ENCODE results near the gene PARN. TPM values are rescaled to one million over a fixed set of nuclear protein-coding genes. Genes with fewer than 3 reads are reported as not detected.

Gene PARN
- total and polyA plus RNA-seq, 2 donors (not counting 1 experiment from before 2014, with no cell fraction given) = 26.7 to 32.9 TPM

- no peaks in the 10 kb centered on the region for H3K36me3 ChIP-seq (ENCODE audit: control insufficient read depth, insufficient read depth, low read length)
- TF ChIP-seq EZH2 (IDR thresholded peaks at IDR 0.05; ENCODE audit: low read length, missing control alignments) (no peak), CTCF (conservative IDR thresholded peaks at IDR 0.05 in 1 of 2, IDR thresholded peaks at IDR 0.05 in 1 of 2; ENCODE audit: low read depth in 1 of 2, low read length in 2 of 2) (no peak)
- no peaks in the 10 kb centered on the region for H3K27me3 ChIP-seq (ENCODE audit: control insufficient read depth, insufficient read depth, low read length)
- H2AFZ ChIP-seq (ENCODE audit: low read length) = no peak overlapping the region
- no peak overlapping the region for H3K9ac ChIP-seq (ENCODE audit: insufficient read depth, low read length)
- no peaks in the 10 kb centered on the region for H3K4me1 ChIP-seq (ENCODE audit: control insufficient read depth, extremely low read depth, insufficient read depth, low read length)
- H3K79me2 ChIP-seq (ENCODE audit: control insufficient read depth, insufficient read depth, low read length) = no peaks in the 10 kb centered on the region
- H4K20me1 ChIP-seq (ENCODE audit: control insufficient read depth, extremely low read depth, insufficient read depth, low read length) = no peaks in the 10 kb centered on the region
- no peak overlapping the region for H3K4me3 ChIP-seq (replicated peaks in 1 of 4; ENCODE audit: control extremely low read depth in 1 of 4, insufficient read depth in 1 of 4, low read depth in 3 of 4, low read length in 4 of 4)
- H3K9me3 ChIP-seq (ENCODE audit: control insufficient read depth, insufficient read depth, low read depth, low read length) = no peaks in the 10 kb centered on the region
- H3K27ac ChIP-seq (ENCODE audit: insufficient read depth, low read length) = no peak overlapping the region
- no peak for DNase-seq (ENCODE audit: low read depth in 2 of 2)
- no peak overlapping the region for H3K4me2 ChIP-seq (ENCODE audit: extremely low read depth, insufficient read depth, low read length)
These were observed 18.4 kb downstream of the PARN start for GRCh38 chr16:14611660-14612059.

DNA sequence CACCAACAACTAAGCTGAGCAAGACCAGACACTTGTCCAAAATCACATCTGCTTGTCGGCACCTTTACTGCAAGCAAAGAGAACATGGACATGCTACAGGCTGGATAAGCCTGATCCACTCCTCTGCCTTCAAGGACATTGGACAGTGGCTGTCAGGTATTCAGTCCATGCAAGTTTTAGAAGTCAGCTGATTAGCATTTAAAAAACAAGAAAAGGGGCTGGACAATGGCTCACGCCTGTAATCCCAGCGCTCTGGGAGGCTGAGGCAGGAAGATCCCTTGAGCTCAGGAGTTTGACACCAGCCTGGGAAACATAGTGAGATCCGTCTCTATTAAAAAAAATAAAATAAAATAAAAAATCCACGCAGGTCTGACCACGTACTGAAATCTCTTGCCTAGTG lies 20.3 kb downstream of the PARN start:
- Histone ChIP-seq H2AFZ (ENCODE audit: low read length) (no peak overlapping the region), H4K20me1 (ENCODE audit: control insufficient read depth, extremely low read depth, insufficient read depth, low read length) (no peaks in the 10 kb centered on the region), H3K9ac (ENCODE audit: insufficient read depth, low read length) (no peak overlapping the region), H3K4me2 (ENCODE audit: extremely low read depth, insufficient read depth, low read length) (no peak overlapping the region), H3K4me1 (ENCODE audit: control insufficient read depth, extremely low read depth, insufficient read depth, low read length) (no peaks in the 10 kb centered on the region), H3K9me3 (ENCODE audit: control insufficient read depth, insufficient read depth, low read depth, low read length) (no peaks in the 10 kb centered on the region), H3K4me3 (replicated peaks in 1 of 4; ENCODE audit: control extremely low read depth in 1 of 4, insufficient read depth in 1 of 4, low read depth in 3 of 4, low read length in 4 of 4) (no peak overlapping the region), H3K36me3 (ENCODE audit: control insufficient read depth, insufficient read depth, low read length) (peaks cover 2% of the 10 kb centered on the region), H3K27me3 (ENCODE audit: control insufficient read depth, insufficient read depth, low read length) (no peaks in the 10 kb centered on the region), H3K79me2 (ENCODE audit: control insufficient read depth, insufficient read depth, low read length) (no peaks in the 10 kb centered on the region), H3K27ac (ENCODE audit: insufficient read depth, low read length) (no peak overlapping the region)
- TF ChIP-seq CTCF (conservative IDR thresholded peaks at IDR 0.05 in 1 of 2, IDR thresholded peaks at IDR 0.05 in 1 of 2; ENCODE audit: low read depth in 1 of 2, low read length in 2 of 2) = no peak
- TF ChIP-seq EZH2 (IDR thresholded peaks at IDR 0.05; ENCODE audit: low read length, missing control alignments) = no peak
- no peak for DNase-seq (ENCODE audit: low read depth in 2 of 2)

- H3K4me1 ChIP-seq (ENCODE audit: control insufficient read depth, extremely low read depth, insufficient read depth, low read length) = no peaks in the 10 kb centered on the region
- no peak for DNase-seq (ENCODE audit: low read depth in 2 of 2)
- no peaks in the 10 kb centered on the region for H3K27me3 ChIP-seq (ENCODE audit: control insufficient read depth, insufficient read depth, low read length)
- H3K4me2 ChIP-seq (ENCODE audit: extremely low read depth, insufficient read depth, low read length) = no peak overlapping the region
- no peaks in the 10 kb centered on the region for H3K9me3 ChIP-seq (ENCODE audit: control insufficient read depth, insufficient read depth, low read depth, low read length)
- H3K79me2 ChIP-seq (ENCODE audit: control insufficient read depth, insufficient read depth, low read length) = no peaks in the 10 kb centered on the region
- H3K36me3 ChIP-seq (ENCODE audit: control insufficient read depth, insufficient read depth, low read length) = peaks cover 2% of the 10 kb centered on the region
- H4K20me1 ChIP-seq (ENCODE audit: control insufficient read depth, extremely low read depth, insufficient read depth, low read length) = no peaks in the 10 kb centered on the region
- H3K27ac ChIP-seq (ENCODE audit: insufficient read depth, low read length) = no peak overlapping the region
- H3K9ac ChIP-seq (ENCODE audit: insufficient read depth, low read length) = no peak overlapping the region
- TF ChIP-seq EZH2 (IDR thresholded peaks at IDR 0.05; ENCODE audit: low read length, missing control alignments) = no peak
- no peak for TF ChIP-seq CTCF (conservative IDR thresholded peaks at IDR 0.05 in 1 of 2, IDR thresholded peaks at IDR 0.05 in 1 of 2; ENCODE audit: low read depth in 1 of 2, low read length in 2 of 2)
- no peak overlapping the region for H3K4me3 ChIP-seq (replicated peaks in 1 of 4; ENCODE audit: control extremely low read depth in 1 of 4, insufficient read depth in 1 of 4, low read depth in 3 of 4, low read length in 4 of 4)
- no peak overlapping the region for H2AFZ ChIP-seq (ENCODE audit: low read length)
These were observed 21.5 kb downstream of the PARN start for GRCh38 chr16:14608604-14609003.
